ENCODE results near the gene HBA2.
A peak's percentile ranks its signal among the peaks of the same experiment; 100 is the strongest.
"Not testable (repeated sequence)": the region's sequence is repeated elsewhere in the genome, so short reads cannot be mapped to it uniquely, and the experiment has no call there.

Gene HBA2

GRCh38 chr16:176006-176405, 3.3 kb downstream of the HBA2 start:
- DNase-seq, result not testable (repeated sequence)

DNA sequence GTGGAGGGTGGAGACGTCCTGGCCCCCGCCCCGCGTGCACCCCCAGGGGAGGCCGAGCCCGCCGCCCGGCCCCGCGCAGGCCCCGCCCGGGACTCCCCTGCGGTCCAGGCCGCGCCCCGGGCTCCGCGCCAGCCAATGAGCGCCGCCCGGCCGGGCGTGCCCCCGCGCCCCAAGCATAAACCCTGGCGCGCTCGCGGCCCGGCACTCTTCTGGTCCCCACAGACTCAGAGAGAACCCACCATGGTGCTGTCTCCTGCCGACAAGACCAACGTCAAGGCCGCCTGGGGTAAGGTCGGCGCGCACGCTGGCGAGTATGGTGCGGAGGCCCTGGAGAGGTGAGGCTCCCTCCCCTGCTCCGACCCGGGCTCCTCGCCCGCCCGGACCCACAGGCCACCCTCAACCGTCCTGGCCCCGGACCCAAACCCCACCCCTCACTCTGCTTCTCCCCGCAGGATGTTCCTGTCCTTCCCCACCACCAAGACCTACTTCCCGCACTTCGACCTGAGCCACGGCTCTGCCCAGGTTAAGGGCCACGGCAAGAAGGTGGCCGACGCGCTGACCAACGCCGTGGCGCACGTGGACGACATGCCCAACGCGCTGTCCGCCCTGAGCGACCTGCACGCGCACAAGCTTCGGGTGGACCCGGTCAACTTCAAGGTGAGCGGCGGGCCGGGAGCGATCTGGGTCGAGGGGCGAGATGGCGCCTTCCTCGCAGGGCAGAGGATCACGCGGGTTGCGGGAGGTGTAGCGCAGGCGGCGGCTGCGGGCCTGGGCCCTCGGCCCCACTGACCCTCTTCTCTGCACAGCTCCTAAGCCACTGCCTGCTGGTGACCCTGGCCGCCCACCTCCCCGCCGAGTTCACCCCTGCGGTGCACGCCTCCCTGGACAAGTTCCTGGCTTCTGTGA, 4.1 kb downstream of the HBA2 start, which contains the start of gene HBA1:
Gene HBA1 (plus strand): TSS at position 204 of the 906 bp plus-strand sequence. CDS start 37 bp downstream, at position 241.
- DNase-seq, result not testable (repeated sequence)

GRCh38 chr16:177394-177822, 4.7 kb downstream of the HBA2 start:
- DNase-seq, result no peak

DNA sequence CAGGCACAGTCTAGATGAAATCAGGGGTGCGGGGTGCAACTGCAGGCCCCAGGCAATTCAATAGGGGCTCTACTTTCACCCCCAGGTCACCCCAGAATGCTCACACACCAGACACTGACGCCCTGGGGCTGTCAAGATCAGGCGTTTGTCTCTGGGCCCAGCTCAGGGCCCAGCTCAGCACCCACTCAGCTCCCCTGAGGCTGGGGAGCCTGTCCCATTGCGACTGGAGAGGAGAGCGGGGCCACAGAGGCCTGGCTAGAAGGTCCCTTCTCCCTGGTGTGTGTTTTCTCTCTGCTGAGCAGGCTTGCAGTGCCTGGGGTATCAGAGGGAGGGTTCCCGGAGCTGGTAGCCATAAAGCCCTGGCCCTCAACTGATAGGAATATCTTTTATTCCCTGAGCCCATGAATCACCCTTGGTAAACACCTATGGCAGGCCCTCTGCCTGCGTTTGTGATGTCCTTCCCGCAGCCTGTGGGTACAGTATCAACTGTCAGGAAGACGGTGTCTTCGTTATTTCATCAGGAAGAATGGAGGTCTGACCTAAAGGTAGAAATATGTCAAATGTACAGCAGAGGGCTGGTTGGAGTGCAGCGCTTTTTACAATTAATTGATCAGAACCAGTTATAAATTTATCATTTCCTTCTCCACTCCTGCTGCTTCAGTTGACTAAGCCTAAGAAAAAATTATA, 5.4 kb downstream of the HBA2 start:
- DNase-seq, result no peak

DNA sequence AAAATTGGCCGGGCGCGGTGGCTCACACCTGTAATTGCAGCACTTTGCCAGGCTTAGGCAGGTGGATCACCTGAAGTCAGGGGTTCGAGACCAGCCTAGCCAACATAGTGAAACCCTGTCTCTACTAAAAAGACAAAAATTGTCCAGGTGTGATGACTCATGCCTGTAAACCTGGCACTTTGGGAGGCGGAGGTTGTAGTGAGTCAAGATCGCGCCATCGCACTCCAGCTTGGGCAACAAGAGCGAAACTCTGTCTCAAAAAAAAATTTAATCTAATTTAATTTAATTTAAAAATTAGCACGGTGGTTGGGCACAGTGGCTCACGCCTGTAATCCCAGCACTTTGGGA, 6.0 kb downstream of the HBA2 start:
- DNase-seq, result no peak

DNA sequence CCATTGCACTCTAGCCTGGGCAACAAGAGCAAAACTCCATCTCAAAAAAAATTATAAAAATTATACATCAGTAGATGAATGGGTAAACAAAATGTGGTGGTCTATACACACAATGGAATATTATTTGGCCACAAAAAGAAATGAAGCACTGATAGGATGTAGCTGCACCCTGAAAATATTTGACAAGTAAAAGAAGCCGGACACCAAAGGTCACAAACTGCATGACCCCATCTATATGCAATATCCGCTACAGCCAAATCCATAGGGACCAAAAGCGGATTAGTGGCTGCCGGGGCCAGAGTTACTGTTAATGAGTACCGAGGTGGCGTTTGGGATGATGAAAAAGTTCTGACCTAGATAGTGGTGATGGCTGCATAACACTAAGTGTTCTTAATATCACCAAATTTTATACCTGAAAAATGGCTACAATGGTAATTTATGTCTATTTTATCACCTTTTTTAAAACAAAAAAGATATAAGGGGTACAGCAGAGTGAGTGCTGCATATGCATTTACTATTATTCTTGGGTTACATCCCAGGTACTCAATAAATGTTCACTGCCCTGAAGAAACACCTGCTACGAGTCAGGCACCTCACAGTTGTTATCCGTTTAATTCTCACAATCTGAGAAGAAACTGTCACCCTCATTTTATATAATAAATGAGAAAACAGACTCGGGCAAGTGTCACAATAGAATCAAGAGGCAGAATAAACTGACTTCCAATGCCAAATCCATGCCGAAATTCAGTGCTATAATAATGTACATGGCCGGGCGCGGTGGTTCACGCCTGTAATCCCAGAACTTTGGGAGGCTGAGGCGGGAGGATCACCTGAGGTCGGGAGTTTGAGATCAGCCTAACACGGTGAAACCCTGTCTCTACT, 6.8 kb downstream of the HBA2 start:
- DNase-seq, result no peak

- peak; percentile 28 for DNase-seq
Measured at GRCh38 chr16:180101-180675, 7.5 kb downstream of the HBA2 start, which contains the start of gene HBQ1. Gene HBQ1 (plus strand): TSS chr16:180459. CDS start chr16:180487, 28 bp downstream.

- DNase-seq, result peak; percentile 83
Measured at GRCh38 chr16:180681-181564, 8.2 kb downstream of the HBA2 start.

- no peak for DNase-seq
Measured at GRCh38 chr16:181565-182021, 8.9 kb downstream of the HBA2 start.

- DNase-seq, result no peak
Measured at GRCh38 chr16:183005-183404, 10.3 kb downstream of the HBA2 start.

DNA sequence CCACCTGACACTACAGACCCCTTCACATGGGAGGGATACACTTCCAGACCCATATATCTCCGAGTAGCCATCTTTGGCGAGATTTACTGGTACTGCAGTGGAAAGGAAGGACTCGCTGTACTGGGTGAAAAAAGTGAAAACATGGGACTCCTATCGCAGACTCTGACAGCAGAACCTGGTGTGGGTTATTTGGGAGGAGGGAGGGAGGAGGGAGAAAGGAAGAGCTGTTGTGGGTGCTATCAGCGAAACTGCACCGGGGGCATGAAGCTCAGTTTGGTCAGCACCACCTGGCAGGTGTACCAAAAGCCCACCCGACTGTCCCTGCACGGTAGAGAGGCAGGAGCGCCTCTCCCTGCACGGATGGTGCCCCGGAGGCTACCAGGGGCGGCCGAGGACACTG, 12.5 kb downstream of the HBA2 start:
- no peak for DNase-seq

DNA sequence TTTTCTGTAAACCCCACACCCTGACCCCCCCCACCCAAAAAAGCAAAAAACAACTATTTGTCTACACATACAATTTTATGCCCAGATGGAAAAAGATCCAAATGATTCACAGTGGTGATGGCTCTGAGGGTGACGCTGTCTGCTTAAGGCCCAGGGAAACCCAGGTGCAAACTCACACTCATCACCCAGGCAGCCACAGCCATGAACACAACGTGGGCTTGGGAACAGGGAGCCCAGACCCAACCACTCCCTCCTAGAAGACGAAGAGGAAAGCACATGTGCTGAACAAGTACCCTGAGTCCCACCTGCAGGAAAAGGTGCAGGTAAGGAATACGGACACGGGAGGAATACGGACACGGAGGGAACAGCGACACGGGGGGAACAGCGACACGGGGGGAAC, 13.0 kb downstream of the HBA2 start:
- DNase-seq, result no peak

DNA sequence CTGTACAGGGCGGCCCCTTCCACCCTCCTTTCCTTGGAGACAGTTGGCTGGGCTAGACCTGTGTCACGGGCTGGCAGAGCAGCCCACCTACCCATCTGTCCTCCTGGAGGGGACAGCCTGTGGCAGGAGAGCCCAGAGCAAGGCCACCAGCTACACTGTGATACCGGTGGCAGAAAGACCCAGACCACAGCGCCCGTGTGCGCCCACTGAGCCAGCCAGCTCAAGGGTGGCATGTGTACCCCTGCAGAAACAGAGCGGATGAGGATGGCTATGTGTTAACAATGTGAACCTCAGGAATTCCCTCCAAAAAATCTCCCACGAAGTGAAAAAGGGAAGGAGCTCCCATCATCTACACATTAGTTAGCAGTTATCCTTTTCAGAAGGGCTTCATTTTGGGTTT, 14.7 kb downstream of the HBA2 start:
- no peak for DNase-seq

DNA sequence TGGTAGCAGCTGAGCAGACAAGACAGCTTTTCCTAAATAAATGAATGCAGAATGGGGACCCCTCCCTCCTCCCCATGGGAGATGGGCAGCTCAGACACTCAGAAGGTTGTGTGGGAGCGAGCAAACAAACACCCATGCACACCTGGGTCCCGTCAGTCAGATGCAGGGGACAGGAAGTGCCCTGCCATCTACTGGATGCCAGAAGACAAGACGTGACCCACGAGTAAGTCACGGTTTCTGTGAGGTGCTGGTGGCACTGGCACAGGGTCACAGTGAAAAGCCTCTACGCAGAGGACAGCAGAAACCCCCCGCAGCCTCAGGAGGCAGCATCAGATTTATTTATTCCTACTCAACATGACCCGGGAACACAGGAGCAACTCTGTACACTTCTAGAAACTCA, 16.0 kb downstream of the HBA2 start:
- no peak for DNase-seq

- no peak for DNase-seq
Measured at GRCh38 chr16:189604-190186, 17.0 kb downstream of the HBA2 start.

DNA sequence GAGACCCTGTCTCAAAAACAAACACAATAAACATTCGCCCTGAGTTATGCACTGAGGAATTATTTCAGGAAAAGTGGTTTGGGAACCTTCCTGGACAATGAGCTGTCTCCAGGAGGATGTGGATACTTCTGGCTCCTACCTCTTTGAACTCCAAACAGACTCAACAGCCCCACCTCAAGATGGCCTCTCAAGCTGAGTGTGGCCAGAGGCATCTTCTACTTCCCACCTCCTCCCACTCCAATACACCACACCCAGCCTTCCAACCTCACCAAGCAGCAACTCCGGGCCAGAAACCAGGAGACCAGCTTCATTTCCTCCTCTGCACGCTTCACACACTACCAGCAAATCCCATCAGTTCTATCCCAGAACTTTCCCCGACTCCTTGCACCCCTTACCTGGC, 19.2 kb downstream of the HBA2 start:
- DNase-seq, result no peak

- DNase-seq, result no peak
Measured at GRCh38 chr16:192686-193085, 20.0 kb downstream of the HBA2 start.

GRCh38 chr16:193441-193840, 20.8 kb downstream of the HBA2 start:
- DNase-seq, result no peak

DNA sequence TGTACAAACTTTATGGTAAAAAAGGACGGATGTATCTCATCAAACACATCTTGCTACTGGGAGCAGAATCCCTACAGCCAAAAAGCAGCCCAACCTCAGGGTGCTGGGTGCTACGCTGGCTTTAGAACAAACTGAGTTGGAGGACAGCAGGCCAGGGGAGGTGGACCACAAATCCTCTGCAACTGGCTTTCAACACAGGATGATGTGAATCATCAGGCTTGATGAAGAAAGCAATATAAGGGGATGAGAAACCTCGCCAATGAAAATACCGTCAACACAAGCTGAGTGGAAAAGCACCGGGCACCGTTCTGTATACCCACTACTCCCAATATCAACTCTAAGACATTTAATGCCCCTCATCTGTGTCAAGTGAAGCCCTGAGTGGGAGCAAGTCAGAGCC, 21.8 kb downstream of the HBA2 start:
- DNase-seq, result no peak

DNA sequence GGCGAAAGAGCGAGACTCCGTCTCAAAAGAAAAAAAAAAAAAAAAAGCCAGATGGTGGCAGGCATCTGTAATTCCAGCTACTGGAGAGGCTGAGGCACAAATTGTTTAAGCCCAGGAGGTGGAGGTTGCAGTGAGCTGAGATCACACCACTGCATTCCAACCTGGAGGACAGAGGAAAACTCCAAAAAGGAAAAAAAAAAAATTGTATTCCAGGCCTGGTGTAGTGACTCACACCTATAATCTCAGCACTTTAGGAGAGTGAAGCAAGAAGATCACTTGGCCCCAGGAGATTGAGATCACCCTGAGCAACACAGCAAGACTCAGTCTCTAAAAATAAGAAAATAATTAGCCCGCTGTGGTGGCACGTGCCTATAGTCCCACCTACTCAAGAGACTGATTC, 27.7 kb downstream of the HBA2 start:
- DNase-seq, result no peak

GRCh38 chr16:203246-203645, 30.6 kb downstream of the HBA2 start:
- DNase-seq, result no peak

Measured in NCI-H345 (cell line).